HG03520 (cell line): ENCODE data around the gene GAMT.

Source experiments
- ATAC-seq: cut with Tn5 transposase; IDR thresholded peaks from one replicate; pipeline ENCODE4 v1.9.1; 2021; ENCODE audit warnings: mild to moderate bottlenecking, moderate library complexity; ENCODE audit not compliant: unreplicated experiment

The GAMT gene

GRCh38 chr19:1418951-1419738 lies 17.8 kb upstream of the GAMT start:
- no peak for ATAC-seq

GRCh38 chr19:1418496-1418775 lies 17.1 kb upstream of the GAMT start:
- no peak for ATAC-seq

DNA sequence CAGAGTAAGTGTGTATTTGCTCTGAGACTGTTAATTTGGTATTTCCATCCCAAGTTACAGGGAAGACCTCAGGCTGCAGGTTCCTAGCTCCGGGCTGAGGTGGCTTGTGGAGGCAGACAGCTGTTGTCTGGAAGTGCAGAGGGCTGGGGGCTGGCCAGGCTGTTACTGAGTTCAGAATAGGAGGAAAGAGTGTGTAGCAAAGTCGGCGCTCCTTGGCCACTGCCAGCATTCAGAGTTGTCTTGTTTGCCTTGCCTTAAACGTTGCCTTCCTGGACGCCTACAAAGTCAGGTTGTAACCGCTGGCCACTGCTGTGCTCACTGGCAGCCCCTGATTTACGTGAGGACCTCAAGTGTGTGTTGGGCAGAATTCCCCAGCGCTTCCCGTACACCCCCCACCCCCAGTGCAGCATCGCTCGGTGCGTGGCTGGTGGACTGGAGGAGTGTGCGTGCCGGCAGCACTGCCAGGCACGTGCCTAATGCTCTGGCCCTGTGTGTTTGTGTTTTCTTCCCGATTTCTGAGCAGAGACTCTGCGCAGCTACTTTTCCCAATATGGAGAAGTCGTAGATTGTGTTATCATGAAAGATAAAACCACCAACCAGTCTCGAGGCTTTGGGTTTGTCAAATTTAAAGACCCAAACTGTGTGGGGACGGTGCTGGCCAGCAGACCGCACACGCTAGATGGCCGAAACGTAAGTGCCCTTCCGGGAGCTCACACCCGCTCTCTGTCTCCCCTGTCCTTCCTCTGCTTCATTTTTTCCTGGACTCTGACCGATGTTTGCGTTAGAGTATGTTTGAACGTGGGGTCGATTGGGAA lies 16.5 kb upstream of the GAMT start:
- no peak for ATAC-seq

GRCh38 chr19:1417145-1417544 lies 15.8 kb upstream of the GAMT start:
- ATAC-seq = no peak

- ATAC-seq = no peak
These were observed 14.9 kb upstream of the GAMT start for GRCh38 chr19:1416014-1416841.

DNA sequence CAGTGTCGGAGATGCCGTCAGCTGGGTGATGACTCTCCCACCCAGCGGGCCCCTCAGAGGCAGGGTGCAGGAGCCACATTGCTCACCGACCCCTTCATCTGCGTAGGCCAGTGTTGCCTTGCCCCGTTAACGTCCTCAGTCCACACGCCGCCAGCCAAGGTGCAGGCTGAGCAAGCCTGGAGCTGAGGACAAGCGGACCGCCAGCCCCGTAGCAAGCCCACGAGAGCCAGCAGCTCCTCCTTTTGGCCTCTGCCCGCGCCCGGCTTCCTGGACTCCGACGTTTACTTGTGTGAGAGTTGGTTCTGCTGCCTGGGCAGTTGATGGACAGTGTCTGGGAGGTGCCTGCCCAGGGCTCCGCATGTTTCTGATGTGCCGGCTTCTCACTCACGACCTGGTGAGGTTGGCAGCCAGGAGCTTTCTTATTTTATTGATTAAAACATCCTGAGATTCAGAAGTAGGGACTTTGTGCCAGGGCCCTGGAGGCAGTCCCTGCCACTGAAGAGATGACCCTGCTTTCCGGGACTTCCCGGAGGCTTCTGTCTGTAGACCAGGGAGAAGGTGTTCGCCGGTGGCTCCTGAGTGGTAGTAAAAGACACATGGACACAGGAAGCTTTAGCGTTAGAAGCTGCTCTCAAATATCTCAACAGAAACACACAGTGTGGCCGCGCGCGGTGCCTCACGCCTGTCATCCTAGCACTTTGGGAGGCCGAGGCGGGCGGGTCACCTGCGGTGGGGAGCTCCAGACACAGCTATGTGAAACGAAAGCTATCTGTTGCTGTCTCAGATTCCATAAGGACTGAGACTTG lies 11.9 kb upstream of the GAMT start:
- ATAC-seq = no peak

DNA sequence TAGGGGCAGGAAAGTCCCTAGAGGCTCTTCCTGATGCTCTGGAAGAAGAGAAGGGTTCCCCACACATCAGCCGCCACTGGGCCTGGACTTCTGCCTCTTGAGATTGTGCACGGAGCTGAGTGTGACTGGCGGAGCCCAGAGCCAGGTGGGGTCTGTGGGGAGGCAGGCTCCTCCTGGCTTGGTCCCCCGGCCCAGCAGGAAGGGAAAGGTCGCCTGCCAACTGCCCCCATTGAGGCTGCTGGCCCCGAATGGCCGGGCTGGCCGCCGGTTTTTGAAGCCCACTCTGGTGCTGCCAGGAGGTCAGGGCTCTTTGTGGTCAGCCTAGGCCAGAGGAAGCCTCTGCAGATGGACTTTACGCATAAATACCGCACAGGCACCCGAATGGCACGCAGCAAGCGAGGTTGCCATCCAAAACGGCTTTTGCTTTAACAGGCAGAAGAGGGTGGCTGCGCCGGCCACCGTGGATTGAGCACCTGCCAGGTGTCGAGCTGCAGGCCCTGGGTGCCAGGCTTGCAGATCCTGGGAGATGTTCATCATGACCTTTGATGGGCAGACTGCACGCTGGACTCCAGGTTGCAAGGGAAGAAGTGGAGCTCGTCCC lies 11.1 kb upstream of the GAMT start:
- ATAC-seq = no peak

GRCh38 chr19:1411255-1412191 lies 10.2 kb upstream of the GAMT start:
- ATAC-seq = no peak

DNA sequence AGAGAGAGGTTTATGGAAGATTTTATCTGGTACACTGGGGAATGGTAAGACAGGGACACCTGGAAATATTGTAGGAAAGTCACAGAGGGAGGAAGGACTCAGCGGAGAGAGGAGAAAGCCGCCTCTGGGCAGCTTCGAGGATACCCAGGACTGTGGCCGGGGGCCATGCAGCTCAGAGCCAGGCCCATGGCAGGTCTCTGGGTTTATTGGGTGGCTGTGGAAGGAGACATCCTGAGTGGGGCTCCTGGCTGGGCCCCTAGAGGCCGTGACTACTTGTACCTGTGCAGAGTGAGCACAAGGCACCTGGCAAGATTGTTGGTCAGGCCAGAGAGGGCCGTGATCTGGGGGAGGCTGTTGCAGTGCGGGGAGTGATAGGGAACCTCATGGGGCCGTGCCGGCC lies 9.4 kb upstream of the GAMT start:
- ATAC-seq = no peak

DNA sequence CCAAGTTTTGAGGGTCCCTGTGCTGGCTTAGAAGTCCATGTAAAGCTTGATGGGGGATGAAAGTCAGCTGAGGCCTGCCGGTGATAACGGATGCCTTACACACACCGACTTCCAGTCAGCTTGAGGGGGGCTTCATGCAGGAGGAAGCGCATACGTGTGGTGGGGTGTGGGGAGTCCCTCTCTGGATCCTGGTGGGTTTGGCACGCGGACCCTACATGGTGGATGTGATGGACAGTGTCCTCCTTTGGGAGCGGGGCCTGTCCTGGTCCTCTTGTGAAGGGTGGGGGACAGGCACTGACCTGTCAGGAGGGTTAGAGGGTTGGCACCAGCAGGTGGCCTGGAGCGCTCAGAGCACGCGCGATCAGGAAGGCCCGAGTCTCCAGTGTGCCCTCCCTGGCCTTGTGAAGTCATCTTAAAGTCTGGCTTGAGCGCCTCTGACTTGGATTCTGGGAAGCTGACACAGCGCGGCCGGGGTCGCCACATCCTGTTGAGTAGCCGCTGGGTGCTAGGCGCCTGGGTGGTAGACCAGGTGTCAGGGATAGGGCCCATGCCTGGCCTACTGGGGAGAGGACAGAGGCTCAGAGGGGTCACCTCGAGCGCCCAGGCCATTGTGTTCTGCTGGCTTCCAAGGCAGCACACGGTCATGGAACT lies 8.9 kb upstream of the GAMT start:
- no peak for ATAC-seq

DNA sequence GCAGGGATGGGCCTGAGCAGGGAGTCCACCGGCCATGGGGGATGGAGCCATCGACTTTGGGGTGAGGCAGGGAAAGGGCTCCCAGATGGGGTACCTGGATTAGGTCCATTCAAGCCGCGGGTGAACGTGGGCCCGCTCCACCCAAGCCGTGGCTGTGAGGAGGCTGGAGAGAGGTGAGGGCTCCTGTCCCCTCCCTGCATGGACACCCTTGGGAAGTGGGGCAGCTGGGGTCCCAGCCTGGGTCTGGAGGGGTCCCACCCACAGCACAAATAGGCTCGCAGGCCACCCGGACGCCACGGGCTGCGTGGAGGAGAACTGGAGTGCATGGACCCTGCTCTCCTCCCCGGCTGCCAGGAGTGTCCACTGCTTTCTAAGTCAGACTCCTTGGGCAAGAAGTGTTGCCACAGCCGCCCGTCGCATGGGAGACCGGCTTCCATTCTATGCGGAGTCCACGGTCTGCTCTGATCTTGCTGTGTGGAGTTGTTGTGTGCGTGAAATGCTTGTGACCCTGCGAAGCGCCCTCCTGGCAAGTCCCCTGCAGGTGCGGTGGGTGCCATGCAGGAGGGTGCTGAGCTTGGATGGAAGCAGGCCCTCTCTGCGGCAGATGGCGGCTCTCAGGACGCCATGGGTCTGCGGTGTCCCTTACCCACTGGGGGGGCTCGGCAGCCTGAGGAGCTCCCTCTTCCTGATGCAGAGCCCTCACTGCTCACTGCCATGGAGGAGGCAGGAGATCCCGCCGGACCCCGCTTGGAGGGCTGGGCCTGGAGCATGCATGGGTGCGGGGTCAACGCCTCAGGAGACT lies 8.1 kb upstream of the GAMT start:
- no peak for ATAC-seq

GRCh38 chr19:1408300-1409203 lies 7.2 kb upstream of the GAMT start:
- no peak for ATAC-seq

DNA sequence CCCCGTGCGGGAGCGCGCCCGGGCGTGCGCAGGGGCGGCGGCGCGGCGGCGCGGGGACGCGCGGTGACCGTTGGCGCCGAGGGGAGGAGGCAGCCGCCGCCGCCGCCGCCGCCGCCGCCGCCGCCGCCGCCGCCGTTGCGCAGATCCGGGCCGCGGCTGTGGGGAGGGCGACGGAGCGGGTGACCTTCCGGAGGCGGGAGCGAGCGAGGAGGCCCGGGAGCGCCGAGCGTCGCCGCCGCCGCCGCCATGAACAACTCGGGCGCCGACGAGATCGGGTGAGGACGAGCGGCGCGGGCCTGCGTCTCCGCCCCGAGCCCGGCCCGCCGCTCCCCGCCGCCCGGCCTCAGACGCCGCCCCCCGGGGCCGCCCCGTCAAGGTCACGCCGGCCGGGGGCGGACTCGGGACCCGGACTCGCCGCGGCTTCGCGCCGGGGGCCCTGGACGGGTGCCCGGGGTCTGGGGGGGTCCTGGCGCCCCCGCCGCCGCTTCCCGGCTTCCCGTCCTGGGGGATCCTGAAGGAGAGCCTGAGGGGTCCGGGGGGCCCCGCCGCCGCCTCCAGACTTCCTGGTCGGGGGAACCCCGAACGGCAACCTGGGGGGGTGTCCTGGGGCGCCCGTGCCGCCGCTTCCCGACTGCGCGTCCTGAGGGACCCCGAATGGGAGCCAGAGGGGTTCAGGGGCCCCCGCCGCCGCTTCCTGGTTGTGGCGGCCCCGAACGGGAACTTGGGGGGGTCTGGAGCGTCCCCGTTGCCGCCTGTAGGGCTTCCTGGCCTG lies 6.4 kb upstream of the GAMT start, which contains the start of gene DAZAP1:
DAZAP1 (plus strand) TSS at position 59 of the 772 bp plus-strand sequence; CDS start at position 247, 188 bp downstream.
- ATAC-seq = peak; percentile 3

DNA sequence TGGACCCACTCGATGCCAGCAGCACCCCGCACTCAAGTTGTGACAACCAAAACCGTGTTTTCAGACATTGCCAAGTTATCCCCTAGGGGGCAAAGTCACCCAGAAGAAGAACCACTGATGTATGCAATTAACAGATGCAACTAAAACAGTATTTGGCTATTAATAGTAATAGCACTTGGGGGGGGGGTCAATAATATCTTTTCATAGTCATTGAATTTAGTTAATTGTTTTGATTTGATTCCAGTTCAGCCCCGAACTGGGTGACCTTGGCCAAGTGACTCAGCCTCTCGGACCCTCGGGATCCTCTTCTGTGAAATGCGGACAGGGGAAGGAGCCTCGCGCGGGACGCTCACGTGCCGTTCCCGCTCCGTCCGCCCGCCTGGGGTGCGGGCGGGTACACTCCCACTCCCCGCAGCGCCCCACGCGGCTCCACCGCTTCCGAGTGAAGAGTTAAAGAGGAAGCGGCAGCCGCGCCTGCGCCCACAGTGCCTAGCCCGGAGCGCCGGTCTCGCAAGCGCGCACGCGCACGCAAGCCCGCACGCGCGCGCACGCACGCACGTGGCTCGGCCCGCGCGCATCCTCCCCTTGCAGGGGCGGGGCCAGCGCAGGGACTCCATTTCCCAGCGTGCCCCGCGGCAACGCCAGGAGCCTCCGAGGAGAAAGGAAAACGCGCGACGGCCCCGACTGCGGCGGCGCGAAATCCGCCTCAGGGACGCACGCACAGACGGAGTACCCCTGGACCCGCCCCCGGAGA lies 5.6 kb upstream of the GAMT start:
- peak; percentile 68 for ATAC-seq

DNA sequence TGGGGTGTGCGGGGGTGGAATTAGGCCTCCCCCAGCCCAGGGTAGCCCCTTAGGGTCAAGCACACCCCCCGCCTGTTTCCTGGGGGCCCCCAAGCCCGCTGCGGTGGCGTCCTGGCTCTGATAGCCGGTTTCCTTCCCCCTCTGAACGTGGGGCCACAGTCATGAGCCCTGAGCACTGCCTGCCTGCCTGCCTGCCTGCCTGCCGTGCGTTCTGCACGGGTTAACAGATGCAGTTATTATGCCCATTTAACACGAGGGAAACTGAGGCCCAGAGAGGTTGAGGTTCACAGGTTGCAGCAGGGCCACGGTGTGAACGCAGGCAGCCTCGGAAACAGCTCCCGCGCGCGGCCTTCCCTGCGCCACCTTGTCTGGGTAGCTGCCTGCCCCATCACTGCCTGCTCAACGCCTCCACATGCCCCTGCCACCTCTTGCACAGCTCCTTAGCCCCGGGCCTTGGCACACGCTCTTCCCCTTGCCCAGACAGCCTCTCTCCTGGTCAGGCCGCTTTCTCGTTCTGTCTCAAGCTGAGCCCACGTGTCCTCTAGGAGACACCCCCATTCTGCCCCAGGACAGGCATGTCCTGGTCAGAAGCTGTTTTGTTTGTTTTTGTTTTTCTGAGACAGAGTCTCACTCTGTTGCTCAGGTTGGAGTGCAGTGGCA lies 1.2 kb upstream of the GAMT start:
- ATAC-seq = no peak
